Measurements from ENCODE around the gene CEPT1.
"Not testable (repeated sequence)": the region's sequence is repeated elsewhere in the genome, so short reads cannot be mapped to it uniquely, and the experiment has no call there.

Gene CEPT1

DNA sequence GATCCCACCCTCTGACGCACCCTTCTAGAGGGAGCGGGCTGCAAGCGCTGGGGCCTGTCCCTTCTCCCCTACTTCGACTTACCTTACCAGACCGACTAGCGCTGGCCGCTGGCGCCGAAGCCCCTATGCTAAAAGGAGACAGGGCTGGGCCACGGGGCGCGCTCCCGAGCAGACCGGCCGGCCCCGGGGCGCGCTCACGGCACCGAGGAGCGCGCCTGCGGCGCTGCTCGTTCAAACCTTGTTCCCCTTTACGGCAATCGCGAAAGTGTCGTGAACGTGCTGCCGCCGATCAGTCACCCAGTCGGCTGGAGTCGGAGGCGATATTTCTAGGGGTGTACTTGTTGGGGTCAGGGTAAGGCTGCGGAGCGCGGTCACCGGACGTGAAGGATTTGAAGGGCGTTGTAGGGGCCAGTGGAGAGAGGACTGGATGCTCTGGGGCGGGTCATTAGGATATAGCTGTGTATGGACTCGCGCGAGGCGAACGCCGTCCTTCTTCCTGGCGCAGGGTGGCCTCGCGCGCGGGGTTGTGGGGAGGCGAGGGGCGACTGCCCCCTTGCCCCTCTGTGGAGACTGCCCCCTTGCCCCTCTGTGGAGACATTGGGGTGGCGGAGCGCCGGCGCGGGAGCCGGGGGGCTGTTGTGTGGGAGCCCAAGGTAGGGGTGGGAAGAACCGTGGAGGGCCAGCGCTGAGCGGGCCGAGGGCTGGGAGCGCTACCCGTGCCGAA is at the start of gene CEPT1, which contains the start of gene DRAM2:
Gene CEPT1, plus strand, starts transcription at position 268 of the 724 bp plus-strand sequence. CDS start 7,492 bp downstream, outside the sequence.
Gene DRAM2, minus strand, starts transcription at position 138 of the 724 bp plus-strand sequence. CDS start 8,539 bp downstream, outside the sequence.
- peak; percentile 95 for DNase-seq (ENCODE audit: low spot score)

- DNase-seq (ENCODE audit: low spot score), result not testable (repeated sequence)
Observed at GRCh38 chr1:111095421-111095820, 44.6 kb upstream of the CEPT1 start.

DNA sequence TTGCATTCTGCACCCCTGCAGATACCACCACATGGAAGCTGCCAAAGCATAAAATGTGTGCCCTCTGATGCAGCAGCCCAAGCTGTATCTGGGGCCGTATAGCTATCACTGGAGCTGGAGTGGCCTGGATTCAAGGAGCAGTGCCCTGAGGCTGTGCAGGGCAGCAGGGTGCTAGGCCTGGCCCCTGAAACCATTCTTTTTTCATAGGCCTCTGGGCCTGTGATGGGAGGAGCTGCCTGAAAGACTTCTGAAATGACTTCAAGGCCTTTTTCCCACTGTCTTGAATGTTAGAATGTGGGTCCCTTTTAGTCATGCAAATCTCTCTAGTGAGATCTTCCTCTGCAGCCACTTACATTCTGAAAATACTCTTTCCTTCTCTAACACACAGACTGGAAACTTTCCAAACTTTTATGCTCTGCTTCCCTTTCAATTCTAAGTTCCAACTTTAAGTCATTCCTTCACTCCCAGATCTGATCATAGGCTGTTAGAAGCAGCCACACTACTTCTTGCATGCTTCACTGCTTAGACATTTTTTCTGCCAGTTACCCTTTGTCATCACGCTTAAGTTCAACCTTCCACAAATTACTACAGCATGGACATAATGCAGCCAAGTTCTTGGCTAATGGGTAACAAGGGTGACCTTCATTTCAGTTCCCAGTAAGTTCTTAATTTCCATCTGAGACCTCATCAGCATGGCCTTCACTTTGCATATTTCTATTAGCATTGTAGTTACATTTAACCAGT is 42.5 kb upstream of the CEPT1 start:
- DNase-seq (ENCODE audit: low spot score), result no peak

DNA sequence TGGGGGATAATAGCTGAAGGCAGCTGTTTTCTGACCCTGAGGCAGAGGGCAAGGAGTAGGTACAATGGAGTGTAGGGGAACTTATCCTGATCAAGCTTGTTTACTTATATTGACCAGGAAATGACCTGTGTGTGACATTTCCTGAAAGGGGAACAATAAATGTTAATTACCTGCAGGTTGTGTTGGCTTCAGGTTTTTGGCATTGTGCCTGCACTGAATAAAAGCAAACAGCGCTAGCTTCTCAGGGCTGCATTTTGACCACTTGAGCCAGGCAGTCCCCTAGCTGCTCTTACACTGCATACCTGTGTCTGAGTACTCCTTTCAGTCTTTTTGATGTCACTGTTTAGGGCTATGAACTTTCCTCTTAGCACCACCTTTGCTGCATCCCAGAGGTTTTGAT is 40.7 kb upstream of the CEPT1 start:
- DNase-seq (ENCODE audit: low spot score), result no peak

GRCh38 chr1:111101854-111102642 is 38.0 kb upstream of the CEPT1 start:
- no peak for DNase-seq (ENCODE audit: low spot score)

DNA sequence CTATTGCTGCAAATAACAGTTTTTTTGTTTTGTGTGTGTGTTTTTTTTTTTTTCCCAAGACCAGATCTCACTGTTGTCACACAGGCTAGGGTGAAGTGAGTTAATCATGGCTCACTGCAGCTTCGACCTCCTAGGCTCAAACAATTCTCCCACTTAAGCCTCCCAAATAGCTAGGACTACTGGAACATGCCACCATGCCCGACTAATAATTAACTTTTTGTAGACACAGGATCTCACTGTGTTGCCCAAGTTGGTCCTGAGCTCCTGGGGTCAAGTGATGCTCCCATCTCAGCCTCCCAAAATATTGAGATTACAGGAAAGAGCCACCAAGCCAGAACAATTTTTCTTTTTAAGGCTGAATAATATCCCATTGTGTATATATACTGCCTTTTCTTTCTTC is 35.0 kb upstream of the CEPT1 start:
- DNase-seq (ENCODE audit: low spot score), result no peak

DNA sequence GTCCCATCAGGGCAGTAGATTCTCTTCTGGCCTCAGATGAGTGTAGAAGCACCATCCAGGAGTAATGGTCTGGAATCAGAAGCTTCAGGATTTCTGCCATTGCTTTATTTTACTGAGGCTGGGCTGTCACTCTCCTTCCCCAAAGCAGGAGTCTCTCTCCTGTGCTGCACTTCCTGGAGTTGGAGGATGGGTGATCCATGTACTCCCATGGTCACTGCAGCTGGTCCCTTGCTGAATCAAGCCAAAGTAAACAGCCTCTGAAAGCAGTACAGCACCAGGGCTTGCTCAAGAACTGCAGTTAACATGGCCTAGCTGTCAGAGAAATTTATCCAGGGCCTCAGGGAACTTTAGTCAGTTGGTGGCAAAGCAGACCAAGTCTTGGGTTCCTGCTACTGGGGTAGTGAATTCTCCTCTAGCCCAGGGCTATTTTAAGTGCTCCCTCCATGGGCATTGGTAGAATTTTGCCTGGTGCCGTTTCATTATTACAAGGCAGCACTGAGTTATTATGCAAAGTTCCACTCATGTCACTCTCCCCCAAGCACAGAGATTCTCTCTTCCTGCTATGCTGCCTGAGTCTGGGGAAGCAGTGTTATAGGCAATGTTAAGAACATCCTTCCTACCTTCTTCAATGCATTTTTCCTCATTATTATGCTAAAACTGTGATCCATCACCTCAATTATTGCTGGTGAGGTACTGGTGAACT is 29.7 kb upstream of the CEPT1 start:
- no peak for DNase-seq (ENCODE audit: low spot score)

DNA sequence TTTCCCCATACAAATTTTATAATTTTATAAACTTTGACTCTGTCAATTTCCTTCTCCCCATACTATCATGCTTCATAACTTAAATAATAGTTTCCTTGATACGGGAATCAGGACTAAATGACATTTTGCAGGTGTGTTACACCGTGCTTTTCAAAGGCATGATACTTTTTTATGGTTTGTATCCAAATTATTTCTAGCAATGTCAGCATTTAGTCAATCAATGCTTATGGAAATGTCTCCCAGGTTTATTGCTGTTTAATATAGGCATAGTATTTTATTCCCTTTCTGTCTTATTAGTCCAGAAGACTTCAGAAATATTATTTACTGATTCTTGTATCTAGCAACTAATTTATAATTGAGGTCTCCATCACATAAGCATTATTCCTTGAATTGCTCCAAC is 23.5 kb upstream of the CEPT1 start:
- no peak for DNase-seq (ENCODE audit: low spot score)

GRCh38 chr1:111126354-111126753 is 13.7 kb upstream of the CEPT1 start:
- DNase-seq (ENCODE audit: low spot score), result no peak

GRCh38 chr1:111127923-111128643 is 11.9 kb upstream of the CEPT1 start:
- no peak for DNase-seq (ENCODE audit: low spot score)

GRCh38 chr1:111129376-111129775 is 10.6 kb upstream of the CEPT1 start:
- no peak for DNase-seq (ENCODE audit: low spot score)

DNA sequence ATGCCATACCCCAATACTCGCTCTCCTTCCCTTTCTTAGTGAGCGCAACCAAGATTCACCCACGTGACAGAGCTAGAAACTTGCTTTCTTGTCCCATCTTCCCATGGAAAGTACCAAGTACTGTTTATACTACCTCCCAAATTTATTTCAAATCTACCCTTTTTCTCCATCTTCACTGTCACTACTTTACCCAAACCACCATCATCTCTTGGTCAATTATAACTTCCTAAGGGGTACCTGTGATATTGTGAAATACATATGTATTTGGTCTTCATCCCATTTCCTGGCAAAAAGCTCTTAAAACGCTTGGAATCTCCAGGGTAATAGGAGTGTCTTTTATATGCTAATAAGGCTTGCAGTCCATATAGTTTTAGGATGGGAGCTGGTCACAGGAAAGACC is 8.3 kb upstream of the CEPT1 start:
- DNase-seq (ENCODE audit: low spot score), result no peak

DNA sequence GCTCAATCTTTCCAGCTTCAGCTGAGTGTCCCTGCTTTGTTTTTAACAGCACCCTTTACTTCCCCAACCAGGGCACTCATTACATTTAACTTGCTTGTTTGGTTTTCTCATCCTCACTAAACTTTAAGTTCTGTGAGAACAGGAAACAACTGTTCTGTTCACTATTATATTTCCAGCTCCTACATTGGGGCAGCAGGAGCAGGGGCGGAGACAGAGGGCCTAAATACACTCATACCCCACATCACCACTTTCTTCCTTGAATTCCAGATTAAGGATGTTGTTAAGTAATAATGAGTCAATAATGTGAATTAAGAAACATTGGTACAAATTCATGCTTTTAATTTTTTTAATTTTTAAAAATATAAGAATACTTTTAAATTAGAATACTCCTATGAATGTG is 6.2 kb upstream of the CEPT1 start:
- no peak for DNase-seq (ENCODE audit: low spot score)

DNA sequence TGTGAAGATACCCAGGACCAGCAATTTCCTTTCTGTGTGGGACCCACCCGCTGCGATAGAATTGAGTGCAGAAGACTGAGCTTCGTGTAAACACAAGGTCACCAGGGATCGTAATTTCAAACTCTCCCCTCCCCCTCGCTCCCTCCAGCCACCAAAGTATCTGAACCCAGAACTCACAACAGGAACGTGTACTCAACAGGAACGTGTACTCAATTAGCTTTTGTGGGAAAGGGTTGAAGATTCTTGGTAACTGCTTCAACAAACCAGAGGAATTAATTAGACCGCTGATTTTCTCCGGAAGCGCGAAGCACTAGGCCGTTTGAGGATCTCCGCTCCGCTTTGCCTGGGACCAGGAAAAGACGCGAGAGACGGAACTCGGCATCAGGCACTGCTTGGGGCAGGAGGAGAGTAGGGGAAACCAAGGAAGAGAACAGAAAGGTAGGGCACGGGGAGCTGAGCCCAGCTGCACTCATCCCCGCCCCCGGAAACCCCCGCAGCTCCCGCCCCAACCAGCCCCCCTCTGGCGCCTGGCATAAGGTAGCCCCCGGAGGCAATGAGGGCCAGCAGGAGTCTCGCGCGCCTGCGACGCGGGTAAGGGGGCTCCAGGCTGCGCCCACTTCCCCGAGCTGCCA is 583 bp upstream of the CEPT1 start:
- peak; percentile 63 for DNase-seq (ENCODE audit: low spot score)

- peak; percentile 82 for DNase-seq (ENCODE audit: low spot score)
Observed at GRCh38 chr1:111140680-111140967, 601 bp downstream of the CEPT1 start.

DNA sequence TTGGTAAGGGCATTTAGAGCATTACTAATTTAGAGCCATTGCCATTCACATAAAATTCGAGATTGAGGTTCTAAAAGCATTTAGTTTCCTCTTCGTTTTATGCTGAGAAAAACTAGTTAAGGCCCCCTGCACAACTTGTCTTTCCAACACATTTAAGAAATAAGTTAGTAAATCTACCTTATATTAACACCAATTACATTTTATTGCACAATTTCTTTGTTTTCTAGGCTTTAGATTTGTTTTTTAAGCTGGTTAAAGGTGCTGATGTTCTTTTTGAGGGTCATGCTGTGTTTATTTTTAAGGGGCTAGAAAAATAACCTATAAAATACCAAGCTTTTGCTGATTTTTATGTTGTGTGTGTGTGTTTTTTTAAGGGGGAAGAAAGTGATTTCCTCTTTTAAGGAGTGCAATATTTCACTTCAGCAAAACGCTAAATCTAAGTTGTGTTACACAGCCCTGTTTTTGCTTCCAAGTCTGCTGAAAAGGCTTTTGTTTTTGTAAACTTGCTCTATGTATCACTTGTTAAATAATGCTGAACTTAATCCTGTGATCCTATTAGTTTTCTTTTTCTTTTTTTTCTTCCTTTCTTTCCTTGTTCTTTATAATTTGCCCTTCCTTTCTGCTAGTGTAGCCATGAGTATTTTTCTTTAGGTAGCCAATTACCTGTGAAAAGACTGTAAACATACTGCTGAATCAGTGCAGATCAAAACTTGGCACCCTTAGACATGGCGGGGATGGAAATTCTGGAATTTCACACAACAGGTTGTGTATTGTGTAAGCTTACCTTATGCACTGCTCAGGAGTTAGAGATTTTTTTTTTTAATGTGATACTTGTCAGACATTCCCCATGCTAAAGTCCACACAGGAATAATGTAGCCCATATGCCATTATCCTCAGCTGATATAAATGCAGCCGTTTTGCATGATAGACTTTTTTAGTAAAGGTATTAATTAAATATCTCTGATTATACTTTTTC is 1.5 kb downstream of the CEPT1 start:
- DNase-seq (ENCODE audit: low spot score), result no peak

GRCh38 chr1:111142356-111142975 is 2.4 kb downstream of the CEPT1 start:
- DNase-seq (ENCODE audit: low spot score), result no peak

DNA sequence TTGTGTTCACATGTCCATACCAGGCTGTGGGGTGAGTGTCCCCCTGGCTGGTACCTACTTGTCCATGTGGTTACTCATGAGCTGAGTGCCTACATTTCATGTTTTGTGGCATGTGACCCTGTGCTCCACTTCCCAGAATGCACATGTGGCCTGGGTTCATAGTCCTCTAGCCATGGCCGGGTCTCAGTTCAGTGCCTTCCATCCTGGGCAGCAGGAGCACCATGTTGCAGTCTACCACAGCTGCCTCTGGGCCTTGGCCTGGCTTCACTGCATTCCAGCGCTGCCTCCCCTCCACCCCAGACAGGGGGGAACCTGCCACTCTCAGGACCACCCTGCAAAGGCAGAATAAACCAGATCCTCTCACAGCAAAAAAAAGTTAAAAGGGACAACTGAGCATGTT is 5.5 kb downstream of the CEPT1 start:
- no peak for DNase-seq (ENCODE audit: low spot score)

All from AG08396 (cell line).